ENCODE measurements around the gene LZTS2. TPM values are rescaled to one million over a fixed set of nuclear protein-coding genes. Genes with fewer than 3 reads are reported as not detected.

Gene LZTS2
- total RNA-seq, 1 donor from 2014 or later: 52.6 TPM

DNA sequence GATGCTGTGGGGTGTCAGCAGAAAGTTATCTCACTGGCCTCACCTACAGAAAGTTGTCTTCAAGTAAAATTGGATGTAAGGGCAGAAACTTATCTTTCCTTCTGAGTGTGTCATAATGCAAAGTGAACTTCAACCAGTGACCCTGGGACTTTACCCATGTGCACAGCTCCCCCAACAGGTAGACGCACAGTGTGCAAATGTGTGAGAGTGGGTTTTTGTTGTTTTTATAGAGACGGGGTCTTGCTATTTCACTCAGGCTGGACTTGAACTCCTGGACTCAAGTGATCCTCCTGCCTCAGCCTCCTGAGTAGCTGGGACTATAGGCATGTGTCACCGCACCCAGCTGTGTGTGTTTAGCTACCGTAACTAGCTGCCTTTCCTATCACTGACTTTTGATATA is 55.8 kb downstream of the LZTS2 start:
- no peak overlapping the region for H3K4me3 ChIP-seq
- H3K27ac ChIP-seq: no peak overlapping the region
- DNase-seq (no peak), ATAC-seq (no peak)
- peaks cover 13% of the 10 kb centered on the region for H3K27me3 ChIP-seq (ENCODE audit: low read depth)
- TF ChIP-seq, protein P1, sequence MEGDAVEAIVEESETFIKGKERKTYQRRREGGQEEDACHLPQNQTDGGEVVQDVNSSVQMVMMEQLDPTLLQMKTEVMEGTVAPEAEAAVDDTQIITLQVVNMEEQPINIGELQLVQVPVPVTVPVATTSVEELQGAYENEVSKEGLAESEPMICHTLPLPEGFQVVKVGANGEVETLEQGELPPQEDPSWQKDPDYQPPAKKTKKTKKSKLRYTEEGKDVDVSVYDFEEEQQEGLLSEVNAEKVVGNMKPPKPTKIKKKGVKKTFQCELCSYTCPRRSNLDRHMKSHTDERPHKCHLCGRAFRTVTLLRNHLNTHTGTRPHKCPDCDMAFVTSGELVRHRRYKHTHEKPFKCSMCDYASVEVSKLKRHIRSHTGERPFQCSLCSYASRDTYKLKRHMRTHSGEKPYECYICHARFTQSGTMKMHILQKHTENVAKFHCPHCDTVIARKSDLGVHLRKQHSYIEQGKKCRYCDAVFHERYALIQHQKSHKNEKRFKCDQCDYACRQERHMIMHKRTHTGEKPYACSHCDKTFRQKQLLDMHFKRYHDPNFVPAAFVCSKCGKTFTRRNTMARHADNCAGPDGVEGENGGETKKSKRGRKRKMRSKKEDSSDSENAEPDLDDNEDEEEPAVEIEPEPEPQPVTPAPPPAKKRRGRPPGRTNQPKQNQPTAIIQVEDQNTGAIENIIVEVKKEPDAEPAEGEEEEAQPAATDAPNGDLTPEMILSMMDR (IDR thresholded peaks at IDR 0.05): no peak
- H3K4me1 ChIP-seq: peaks cover 8% of the 10 kb centered on the region
- intact Hi-C loops (cut with DNase I): no loop called here
- no peaks in the 10 kb centered on the region for H3K36me3 ChIP-seq
- H3K9me3 ChIP-seq: no peaks in the 10 kb centered on the region

DNA sequence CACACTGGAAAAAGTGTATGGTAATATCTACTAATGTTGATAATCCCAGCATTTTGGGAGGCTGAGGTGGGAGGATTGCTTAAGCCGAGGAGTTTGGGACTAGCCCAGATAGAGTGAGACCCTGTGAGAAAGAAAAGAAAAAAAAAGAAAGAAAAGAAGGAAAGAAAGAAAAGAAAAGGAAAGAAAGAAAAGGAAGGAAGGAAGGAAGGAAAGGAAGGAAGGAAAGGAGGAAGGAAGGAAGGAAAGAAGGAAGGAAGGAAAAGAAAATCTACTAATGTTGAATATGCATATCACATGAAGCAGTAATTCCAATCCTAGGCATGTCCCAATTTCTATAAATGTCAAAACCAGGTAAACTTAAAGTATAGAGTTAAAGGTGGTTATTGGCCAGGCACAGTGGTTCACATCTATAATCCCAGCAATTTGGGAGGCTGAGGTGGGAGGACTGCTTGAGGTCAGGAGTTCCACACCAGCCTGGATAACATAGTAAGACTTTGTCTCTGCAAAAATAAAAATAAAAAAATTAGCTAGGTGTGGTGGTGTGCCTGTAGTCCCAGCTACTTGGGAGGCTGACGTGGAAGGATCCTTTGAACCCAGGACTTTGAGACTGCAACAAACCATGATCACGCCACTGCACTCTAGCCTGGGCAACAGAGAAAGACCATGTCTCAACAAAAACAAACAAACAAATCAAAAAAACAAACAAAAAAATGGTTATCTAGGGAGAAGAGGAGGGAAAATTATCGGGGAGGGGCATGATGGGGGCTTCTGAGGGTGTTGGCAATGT is 57.0 kb downstream of the LZTS2 start:
- intact Hi-C loops (cut with DNase I): no loop called here

More for the DNA sequence above, 57.0 kb downstream of the LZTS2 start:
- H3K4me1 ChIP-seq: peaks cover 10% of the 10 kb centered on the region
- peaks cover 1% of the 10 kb centered on the region for H3K27me3 ChIP-seq (ENCODE audit: low read depth)
- no peaks in the 10 kb centered on the region for H3K36me3 ChIP-seq
- ATAC-seq (no peak), DNase-seq (no peak)
- no peak overlapping the region for H3K4me3 ChIP-seq
- H3K9me3 ChIP-seq: no peaks in the 10 kb centered on the region
- no peak overlapping the region for H3K27ac ChIP-seq
- TF ChIP-seq, protein P1 (IDR thresholded peaks at IDR 0.05): no peak

Small RNA genes lying within 50 kb of the gene (microRNA-seq; reads per million reads assigned to microRNA genes)
- not detected for gene MIR608 (ENCODE audit: borderline number of aligned reads)

Other genes with a start within 250 kb of the LZTS2 start
- 34.4 TPM for gene SLF2, start 86.8 kb upstream of the LZTS2 start, total RNA-seq
- 5.1 TPM for gene SEMA4G, start 30.3 kb upstream of the LZTS2 start, total RNA-seq
- 59.7 TPM for gene MRPL43, start 12.3 kb upstream of the LZTS2 start, total RNA-seq
- gene TWNK, start 12.3 kb upstream of the LZTS2 start, total RNA-seq: 5.8 TPM
- 1.6 TPM for gene PDZD7, start 31.3 kb downstream of the LZTS2 start, total RNA-seq
- gene SFXN3, start 31.4 kb downstream of the LZTS2 start, total RNA-seq: 57.8 TPM
- gene KAZALD1, start 62.2 kb downstream of the LZTS2 start, total RNA-seq: 9.9 TPM
- gene TLX1, start 131.5 kb downstream of the LZTS2 start, total RNA-seq: not detected
- not detected for gene LBX1, start 229.7 kb downstream of the LZTS2 start, total RNA-seq